BLaER1 (cell line): Measurements from ENCODE around the gene EPHB4.
A peak's percentile ranks its signal among the peaks of the same experiment; 100 is the strongest.

Experiments
- H3K27ac ChIP-seq: shearing (Covaris generic); formaldehyde crosslinking; 2 replicates; pipeline ENCODE4 v1.8.1; 2022
- H3K27me3 ChIP-seq: shearing (Covaris generic); formaldehyde crosslinking; 2 replicates; pipeline ENCODE4 v1.8.1; 2022
- H3K36me3 ChIP-seq: shearing (Covaris generic); formaldehyde crosslinking; 2 replicates; pipeline ENCODE4 v1.8.1; 2022
- H3K4me1 ChIP-seq: shearing (Covaris generic); formaldehyde crosslinking; 2 replicates; pipeline ENCODE4 v1.8.1; 2022
- H3K4me2 ChIP-seq: shearing (Covaris generic); formaldehyde crosslinking; 2 replicates; pipeline ENCODE4 v1.8.1; 2022
- H3K4me3 ChIP-seq: shearing (Covaris generic); formaldehyde crosslinking; 2 replicates; pipeline ENCODE4 v1.8.1; 2022
- H3K9ac ChIP-seq: shearing (Covaris generic); formaldehyde crosslinking; 2 replicates; pipeline ENCODE4 v1.8.1; 2022
- H3K9me3 ChIP-seq: shearing (Covaris generic); formaldehyde crosslinking; 2 replicates; pipeline ENCODE4 v1.8.1; 2022
- H4K20me1 ChIP-seq: shearing (Covaris generic); formaldehyde crosslinking; 2 replicates; pipeline ENCODE4 v1.8.1; 2022
- Cebpa-rat ChIP-seq: shearing (Covaris generic); IDR thresholded peaks from 2 replicates; pipeline ENCODE4 v1.8.1; 2022

Gene EPHB4

DNA sequence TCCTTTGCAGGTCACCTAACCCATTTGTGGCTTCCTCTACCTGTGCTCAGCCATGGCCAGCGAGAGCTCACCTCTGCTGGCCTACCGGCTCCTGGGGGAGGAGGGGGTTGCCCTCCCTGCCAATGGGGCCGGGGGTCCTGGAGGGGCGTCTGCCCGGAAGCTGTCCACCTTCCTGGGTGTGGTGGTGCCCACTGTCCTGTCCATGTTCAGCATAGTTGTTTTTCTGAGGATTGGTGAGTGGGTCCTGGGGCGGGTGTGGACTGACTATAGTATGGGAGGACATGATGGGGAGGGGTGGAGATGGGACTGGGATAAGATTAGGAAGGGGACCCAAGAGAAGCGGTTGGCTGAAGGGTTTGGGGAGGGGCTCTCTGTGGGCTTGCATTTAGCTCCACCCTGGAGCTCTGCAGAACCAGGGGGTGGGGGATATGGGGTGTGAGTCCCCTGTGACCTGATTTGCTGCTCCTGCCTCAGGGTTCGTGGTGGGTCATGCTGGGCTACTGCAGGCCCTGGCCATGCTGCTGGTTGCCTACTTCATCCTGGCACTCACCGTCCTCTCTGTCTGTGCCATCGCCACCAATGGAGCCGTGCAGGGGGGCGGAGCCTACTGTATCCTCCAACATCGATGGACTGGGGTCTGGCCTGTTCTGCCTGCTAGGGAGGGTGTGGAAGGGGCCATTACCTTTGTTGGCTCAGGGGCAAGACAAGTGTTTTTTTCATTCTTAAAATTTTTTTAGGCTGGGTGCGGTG, 27.0 kb upstream of the EPHB4 start:
- peak overlapping the region; percentile 100 for H3K4me2 ChIP-seq
- H3K27ac ChIP-seq, result 0 out of 2 replicates have a peak overlapping the region, but pooled peaks have one; percentile 18
- H3K27me3 ChIP-seq, result no peaks in the 10 kb centered on the region
- H4K20me1 ChIP-seq, result peaks cover 64% of the 10 kb centered on the region
- no peak for TF ChIP-seq Cebpa-rat
- H3K36me3 ChIP-seq, result peaks cover 42% of the 10 kb centered on the region
- H3K4me1 ChIP-seq, result peaks cover 30% of the 10 kb centered on the region
- H3K9ac ChIP-seq, result peak overlapping the region; percentile 84; the same call in 1 of the 2 replicates
- H3K9me3 ChIP-seq, result no peaks in the 10 kb centered on the region
- H3K4me3 ChIP-seq, result peak overlapping the region; percentile 88; the same call in 1 of the 2 replicates

DNA sequence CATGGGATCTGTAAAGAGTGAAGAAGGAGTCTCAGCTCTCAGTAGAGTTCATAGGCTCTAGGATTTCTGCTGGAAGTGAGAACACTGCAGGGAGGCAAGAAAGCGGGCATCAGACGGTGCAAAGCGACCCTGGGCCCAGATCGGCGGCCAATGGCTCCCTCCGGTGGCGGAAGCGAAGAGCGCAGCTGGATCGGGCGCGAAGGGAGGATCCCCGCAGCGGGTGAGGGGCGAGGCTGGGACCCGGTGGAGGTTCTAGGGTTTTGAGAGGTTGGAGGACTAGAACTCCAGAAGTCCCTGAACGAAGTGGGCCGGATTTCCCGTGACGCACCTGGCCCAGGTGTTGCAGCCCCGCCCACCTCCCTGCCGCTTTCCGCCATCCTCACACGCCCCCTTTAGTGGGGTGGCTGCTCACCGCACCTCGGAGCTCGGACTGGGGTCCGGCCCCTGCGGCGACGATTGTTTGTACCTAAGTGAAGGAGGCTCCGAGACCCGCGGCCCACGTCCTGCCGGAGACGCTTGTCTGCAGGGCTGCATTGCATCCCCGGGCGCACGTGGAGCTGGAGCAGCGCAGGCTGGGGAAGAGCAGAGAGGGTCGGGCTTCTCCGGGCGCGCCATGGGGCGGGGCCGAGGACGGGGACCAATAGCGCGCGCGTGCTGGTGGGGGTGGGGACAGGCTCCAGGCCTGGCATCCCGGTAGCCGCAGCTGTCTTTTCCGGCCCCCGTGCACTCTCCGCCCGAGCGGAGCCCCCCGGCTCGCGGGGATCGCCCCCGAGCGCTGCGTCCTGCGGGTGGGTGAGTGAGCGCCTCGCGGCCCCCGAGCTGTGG, 24.9 kb upstream of the EPHB4 start, which contains the start of gene SLC12A9:
Gene SLC12A9, plus strand, starts transcription at position 666 of the 825 bp plus-strand sequence. CDS start 1,485 bp downstream, outside the sequence.
- H3K4me1 ChIP-seq, result peaks cover 30% of the 10 kb centered on the region
- no peak for TF ChIP-seq Cebpa-rat
- H3K4me3 ChIP-seq, result peak within 1 kb of the TSS; percentile 88
- peak within 1 kb of the TSS; percentile 100 for H3K4me2 ChIP-seq
- H4K20me1 ChIP-seq, result peaks cover 43% of the 10 kb centered on the region
- H3K27me3 ChIP-seq, result no peaks in the 10 kb centered on the region
- H3K9ac ChIP-seq, result peak within 1 kb of the TSS; percentile 84
- no peaks in the 10 kb centered on the region for H3K9me3 ChIP-seq
- H3K36me3 ChIP-seq, result peaks cover 26% of the 10 kb centered on the region
- peak within 1 kb of the TSS; percentile 75 for H3K27ac ChIP-seq

DNA sequence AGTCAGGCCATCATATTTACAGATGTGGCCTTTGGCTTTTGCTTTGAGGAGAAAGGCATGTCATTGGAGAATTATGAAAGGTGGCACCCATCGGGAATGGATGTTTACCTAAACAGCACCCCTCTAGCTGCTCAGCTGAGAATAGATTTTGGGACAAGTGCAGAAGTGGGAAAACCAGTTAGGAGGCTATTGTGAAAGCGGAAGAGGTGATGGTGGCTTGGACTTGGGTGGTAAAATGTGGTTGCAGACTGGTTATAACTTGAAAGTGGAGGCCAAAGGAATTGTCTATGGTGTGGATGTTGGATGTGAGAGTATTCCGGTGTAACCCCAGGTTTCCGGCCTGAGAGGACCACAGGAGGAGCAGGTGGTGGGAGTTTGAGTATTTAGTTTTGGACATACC, 20.0 kb upstream of the EPHB4 start:
- Histone ChIP-seq H3K4me3 (no peak overlapping the region), H3K27me3 (no peaks in the 10 kb centered on the region), H3K9ac (no peak overlapping the region), H4K20me1 (no peaks in the 10 kb centered on the region), H3K27ac (no peak overlapping the region), H3K4me2 (no peak overlapping the region), H3K36me3 (no peaks in the 10 kb centered on the region), H3K4me1 (peaks cover 8% of the 10 kb centered on the region; the same call in 1 of the 2 replicates), H3K9me3 (no peaks in the 10 kb centered on the region)
- no peak for TF ChIP-seq Cebpa-rat

DNA sequence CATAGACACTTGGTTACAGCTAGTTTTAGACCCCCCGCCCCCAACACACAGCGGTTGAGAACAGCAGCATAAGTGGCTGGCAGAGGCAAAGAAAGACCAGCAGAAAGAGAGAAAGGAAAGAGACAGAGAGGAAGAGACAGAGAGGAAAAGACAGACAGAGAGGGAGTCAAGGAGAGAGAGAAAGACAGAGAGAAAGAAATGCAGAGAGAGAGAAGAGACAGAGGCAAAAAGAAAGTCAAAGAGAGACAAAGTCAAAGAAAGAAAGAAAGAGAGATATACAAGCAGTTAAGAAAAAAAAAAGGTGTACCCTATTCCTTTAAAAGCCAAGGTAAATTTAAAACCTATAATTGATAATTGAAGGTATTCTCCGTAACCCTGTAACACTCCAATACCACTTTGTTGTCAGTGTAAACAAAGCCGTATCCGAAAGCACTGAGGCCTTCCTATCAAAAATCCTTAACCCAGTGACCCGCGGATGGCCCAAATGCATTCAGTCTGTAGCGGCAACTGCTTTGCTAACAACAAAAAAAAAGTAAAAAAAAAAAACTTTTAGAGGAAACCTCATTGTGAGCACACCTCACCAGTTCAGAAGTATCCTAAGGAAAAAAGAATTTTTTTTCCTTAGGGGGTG, 13.3 kb upstream of the EPHB4 start:
- H3K4me1 ChIP-seq, result peaks cover 26% of the 10 kb centered on the region
- H3K9ac ChIP-seq, result no peak overlapping the region
- no peaks in the 10 kb centered on the region for H4K20me1 ChIP-seq
- no peaks in the 10 kb centered on the region for H3K27me3 ChIP-seq
- no peak overlapping the region for H3K27ac ChIP-seq
- H3K36me3 ChIP-seq, result no peaks in the 10 kb centered on the region
- H3K4me2 ChIP-seq, result no peak overlapping the region
- TF ChIP-seq Cebpa-rat, result no peak
- H3K4me3 ChIP-seq, result no peak overlapping the region
- H3K9me3 ChIP-seq, result no peaks in the 10 kb centered on the region

DNA sequence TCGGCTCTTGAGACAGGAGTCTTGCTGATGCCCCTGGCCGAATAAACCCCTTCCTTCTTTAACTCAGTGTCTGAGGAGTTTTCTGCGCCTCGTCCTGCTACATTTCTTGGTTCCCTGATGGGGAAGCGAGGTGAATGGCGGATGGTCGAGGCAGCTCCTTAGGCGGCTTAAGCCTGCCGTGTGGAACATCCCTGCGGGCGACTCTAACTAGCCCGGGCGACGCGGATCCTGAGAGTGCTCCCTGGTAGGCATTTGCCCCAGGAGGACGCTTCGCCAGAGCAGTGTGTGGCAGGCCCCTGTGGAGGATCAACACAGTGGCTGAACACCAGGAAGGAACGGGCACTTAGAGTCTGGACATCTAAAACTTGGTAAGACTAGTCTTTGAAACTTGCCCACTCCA, 12.0 kb upstream of the EPHB4 start:
- H3K4me1 ChIP-seq, result peaks cover 27% of the 10 kb centered on the region
- no peak overlapping the region for H3K4me3 ChIP-seq
- H3K9me3 ChIP-seq, result no peaks in the 10 kb centered on the region
- TF ChIP-seq Cebpa-rat, result no peak
- H4K20me1 ChIP-seq, result no peaks in the 10 kb centered on the region
- H3K4me2 ChIP-seq, result no peak overlapping the region
- no peak overlapping the region for H3K9ac ChIP-seq
- H3K36me3 ChIP-seq, result no peaks in the 10 kb centered on the region
- no peak overlapping the region for H3K27ac ChIP-seq
- H3K27me3 ChIP-seq, result no peaks in the 10 kb centered on the region

DNA sequence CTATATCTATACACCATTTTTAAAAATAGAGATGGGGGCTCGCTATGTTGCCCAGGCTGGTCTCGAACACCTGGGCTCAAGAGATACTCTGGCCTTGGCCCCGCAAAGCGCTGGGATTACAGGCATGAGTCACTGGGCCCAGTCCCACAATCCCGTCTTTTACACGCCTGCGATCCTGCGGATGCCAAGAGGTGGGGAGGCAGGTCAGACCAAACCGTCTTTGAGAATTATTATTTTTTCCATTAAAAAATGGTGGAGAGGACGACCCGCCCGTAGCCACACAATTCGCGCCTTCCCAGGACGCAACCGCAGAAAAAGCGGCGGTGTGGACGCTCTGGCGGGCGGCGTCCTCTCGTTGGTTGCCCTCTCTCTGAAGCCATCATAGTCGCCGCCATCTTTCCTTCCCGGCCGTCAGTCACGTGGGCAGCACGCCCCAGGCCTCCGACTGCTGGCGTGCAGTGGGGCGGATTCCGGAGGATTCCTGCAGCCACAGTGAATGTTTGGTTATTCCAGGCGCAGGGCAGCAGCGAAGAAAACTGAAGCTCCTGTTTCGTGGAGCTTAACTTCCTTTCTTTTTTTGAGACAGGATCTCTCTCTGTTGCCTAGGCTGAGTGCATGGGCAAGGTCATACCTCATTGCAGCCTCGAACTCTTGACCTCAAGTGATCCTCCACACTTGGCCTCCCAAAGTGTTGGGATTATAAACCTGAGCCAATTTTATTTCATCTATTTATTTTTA, 9.9 kb upstream of the EPHB4 start:
- Histone ChIP-seq H3K4me1 (peaks cover 27% of the 10 kb centered on the region), H3K4me2 (peak overlapping the region; percentile 91), H3K36me3 (no peaks in the 10 kb centered on the region), H3K9ac (peak overlapping the region; percentile 52), H3K27ac (peak overlapping the region; percentile 88), H4K20me1 (no peaks in the 10 kb centered on the region), H3K4me3 (peak overlapping the region; percentile 60), H3K27me3 (no peaks in the 10 kb centered on the region), H3K9me3 (no peaks in the 10 kb centered on the region)
- TF ChIP-seq Cebpa-rat, result no peak

DNA sequence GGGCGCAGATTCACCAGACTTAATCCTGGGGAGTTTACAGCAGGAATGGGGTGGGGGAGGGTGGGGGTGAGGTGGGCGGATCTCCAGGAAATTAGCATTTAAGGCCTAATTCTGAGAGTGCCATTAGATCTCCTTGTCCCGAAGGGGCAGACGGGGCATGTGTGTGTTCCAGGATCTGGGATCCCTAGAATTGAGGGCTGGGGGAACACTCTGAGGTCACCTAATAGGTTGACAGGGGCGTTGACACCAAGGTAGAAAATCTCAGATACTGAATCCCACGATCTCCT, 9.4 kb upstream of the EPHB4 start:
- Histone ChIP-seq H3K4me1 (peaks cover 24% of the 10 kb centered on the region), H3K36me3 (no peaks in the 10 kb centered on the region), H3K27ac (peak overlapping the region; percentile 88), H3K27me3 (no peaks in the 10 kb centered on the region), H3K9ac (peak overlapping the region; percentile 75), H3K4me3 (peak overlapping the region; percentile 60), H3K4me2 (peak overlapping the region; percentile 91), H4K20me1 (no peaks in the 10 kb centered on the region), H3K9me3 (no peaks in the 10 kb centered on the region)
- TF ChIP-seq Cebpa-rat, result no peak

DNA sequence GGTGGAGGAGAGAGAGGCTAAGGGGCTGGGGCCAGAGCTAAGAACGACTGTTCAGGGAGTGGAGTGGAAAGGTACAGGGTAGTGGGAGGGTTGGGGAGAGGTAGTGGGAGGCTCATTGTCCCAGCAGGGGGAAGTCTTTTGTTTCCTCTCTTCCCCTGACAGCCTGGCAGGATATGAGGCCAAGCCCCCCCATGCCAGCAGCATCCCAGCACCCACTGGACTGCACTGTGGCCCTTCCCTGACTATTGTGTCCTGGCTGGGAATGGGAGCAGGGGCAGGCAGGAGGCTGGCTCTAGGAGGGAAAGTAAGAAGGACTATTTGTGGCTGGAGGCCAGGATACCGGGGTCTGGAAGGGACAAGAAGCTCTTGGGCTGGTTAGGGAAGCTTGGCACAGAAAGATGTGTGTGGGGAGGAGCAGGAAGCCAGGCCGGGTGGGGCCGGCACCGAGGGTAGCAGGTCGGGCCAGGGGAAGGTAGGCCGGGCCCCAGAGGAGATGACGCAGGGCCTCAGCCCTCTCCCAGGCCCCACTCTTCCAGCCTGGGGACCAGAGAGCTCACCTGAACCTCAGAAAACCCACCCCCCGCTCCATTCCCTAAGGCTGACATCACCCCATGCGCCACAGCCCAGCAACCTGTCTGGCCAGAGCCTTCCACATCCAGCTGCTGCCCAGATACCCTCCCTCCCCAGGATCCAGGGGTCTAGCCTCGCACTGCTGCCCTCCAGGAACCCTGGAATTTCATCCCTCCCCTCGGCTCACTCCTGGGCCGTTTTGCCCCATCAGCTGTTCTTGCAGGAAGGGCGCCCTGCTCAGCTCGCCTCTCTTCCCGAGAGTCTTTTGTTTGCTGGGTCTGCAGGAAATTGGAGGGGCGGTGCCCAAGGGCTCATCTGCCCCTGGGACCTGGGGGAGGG, 8.8 kb upstream of the EPHB4 start:
- Histone ChIP-seq H3K4me2 (peak overlapping the region; percentile 91), H4K20me1 (no peaks in the 10 kb centered on the region), H3K36me3 (no peaks in the 10 kb centered on the region), H3K4me1 (peaks cover 23% of the 10 kb centered on the region), H3K27me3 (no peaks in the 10 kb centered on the region), H3K9ac (peak overlapping the region; percentile 75), H3K27ac (peak overlapping the region; percentile 88), H3K9me3 (no peaks in the 10 kb centered on the region), H3K4me3 (peak overlapping the region; percentile 59)
- no peak for TF ChIP-seq Cebpa-rat

DNA sequence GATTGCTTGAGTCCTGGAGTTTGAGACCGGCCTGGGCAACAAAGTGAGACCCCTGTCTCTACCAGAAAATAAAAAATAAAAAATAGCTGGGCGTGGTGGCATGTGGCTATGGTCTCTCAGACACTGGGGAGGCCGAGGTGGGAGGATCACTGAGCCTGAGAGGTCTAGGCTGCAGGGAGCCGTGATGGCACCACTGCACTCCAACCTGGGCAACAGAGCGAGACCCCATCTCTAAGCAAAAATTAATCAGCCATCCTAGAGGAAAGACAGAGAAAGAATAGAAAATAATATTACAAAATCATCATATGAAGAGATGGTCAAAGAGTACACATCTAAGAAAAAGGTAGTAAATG, 4.9 kb upstream of the EPHB4 start:
- Histone ChIP-seq H3K4me1 (peaks cover 42% of the 10 kb centered on the region), H3K27me3 (no peaks in the 10 kb centered on the region), H3K4me2 (no peak overlapping the region), H3K27ac (no peak overlapping the region), H4K20me1 (no peaks in the 10 kb centered on the region), H3K9me3 (no peaks in the 10 kb centered on the region), H3K4me3 (no peak overlapping the region), H3K9ac (no peak overlapping the region), H3K36me3 (no peaks in the 10 kb centered on the region)
- no peak for TF ChIP-seq Cebpa-rat
